GM18870 (cell line): ENCODE measurements around the gene CDH16.
"Not testable (repeated sequence)": the region's sequence is repeated elsewhere in the genome, so short reads cannot be mapped to it uniquely, and the experiment has no call there.

Source experiments
- ATAC-seq: cut with Tn5 transposase; IDR thresholded peaks from one replicate; pipeline ENCODE4 v1.9.1; 2021; ENCODE audit warnings: moderate library complexity; ENCODE audit not compliant: unreplicated experiment

Gene CDH16, protein sequence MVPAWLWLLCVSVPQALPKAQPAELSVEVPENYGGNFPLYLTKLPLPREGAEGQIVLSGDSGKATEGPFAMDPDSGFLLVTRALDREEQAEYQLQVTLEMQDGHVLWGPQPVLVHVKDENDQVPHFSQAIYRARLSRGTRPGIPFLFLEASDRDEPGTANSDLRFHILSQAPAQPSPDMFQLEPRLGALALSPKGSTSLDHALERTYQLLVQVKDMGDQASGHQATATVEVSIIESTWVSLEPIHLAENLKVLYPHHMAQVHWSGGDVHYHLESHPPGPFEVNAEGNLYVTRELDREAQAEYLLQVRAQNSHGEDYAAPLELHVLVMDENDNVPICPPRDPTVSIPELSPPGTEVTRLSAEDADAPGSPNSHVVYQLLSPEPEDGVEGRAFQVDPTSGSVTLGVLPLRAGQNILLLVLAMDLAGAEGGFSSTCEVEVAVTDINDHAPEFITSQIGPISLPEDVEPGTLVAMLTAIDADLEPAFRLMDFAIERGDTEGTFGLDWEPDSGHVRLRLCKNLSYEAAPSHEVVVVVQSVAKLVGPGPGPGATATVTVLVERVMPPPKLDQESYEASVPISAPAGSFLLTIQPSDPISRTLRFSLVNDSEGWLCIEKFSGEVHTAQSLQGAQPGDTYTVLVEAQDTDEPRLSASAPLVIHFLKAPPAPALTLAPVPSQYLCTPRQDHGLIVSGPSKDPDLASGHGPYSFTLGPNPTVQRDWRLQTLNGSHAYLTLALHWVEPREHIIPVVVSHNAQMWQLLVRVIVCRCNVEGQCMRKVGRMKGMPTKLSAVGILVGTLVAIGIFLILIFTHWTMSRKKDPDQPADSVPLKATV

DNA sequence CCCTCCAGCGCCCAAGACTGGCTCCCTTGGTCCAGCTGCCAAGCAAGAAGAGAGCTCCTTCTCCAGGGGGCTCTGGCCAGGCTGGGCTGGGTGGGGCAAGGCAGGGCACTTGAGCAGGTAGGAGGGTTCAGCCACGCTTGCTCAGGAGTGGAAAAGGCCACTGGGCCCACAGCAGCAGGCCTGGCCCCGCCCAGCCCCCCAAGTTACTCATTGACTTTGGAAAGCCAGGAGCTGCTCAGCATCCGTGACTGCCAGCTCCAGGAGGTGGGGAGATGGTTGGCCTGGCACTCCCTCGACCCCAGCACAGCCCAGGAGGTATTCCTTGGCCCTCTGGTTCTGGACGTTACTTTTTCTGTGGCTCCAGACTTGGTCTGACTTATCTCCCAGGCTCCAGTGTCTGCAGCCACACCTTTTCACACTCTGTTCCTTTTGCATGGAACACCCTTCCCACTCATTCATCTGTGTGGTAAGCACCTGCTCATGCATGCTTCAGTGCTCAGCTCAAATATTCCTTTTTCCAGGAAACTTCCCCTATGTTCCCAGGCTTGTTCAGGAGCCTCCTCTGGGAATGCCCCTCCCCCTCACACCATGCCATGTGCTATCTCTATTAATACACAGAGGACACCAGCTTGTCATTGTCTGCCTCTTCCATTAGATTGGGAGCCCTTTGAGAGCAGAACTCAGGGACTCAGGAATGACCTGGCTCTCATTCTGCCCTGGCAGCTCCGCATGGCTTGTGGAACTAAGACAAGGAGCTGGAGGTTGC is at the start of gene CDH16:
Gene CDH16, minus strand, starts transcription at position 83 of the 766 bp plus-strand sequence. CDS start 820 bp downstream, outside the sequence.
- ATAC-seq = no peak

DNA sequence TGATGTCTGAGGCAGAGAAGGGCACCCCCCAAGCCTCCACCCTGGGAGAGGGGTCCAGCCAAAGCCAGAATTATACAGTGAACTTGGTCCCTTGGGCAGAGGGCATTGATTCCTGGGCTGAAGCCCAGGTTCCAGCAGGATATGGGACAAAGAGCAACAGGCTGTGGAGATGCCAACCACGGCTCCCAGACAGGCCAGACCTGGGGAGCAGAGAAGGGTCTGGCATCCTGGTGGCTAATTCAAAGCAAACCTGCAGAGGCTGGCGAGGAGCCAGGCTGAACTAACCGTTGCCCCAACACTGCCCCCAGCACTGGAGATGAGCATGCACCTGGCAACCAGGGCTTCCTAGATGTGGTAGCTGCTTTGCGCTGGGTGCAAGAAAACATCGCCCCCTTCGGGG is 45.4 kb upstream of the CDH16 start:
- no peak for ATAC-seq

DNA sequence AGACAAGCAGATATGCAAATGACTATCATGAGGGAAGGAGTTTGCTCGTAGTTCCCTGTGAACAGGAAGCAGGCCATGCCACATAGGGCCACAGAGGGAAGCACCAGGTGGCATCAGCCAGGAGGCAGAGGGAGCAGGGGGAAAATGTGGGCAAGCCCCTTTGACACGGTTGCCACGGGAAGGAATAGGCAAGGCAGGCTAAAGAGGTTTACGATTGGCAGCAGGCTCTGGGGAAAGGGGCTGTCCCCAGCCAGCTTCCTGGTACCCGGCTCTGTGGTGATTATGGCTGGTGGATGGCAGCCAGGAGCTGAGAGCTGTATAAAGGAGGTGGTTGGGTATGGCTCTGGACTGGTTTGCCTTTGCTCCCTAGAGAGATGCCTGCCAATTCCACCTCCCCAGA is 43.2 kb upstream of the CDH16 start:
- no peak for ATAC-seq

DNA sequence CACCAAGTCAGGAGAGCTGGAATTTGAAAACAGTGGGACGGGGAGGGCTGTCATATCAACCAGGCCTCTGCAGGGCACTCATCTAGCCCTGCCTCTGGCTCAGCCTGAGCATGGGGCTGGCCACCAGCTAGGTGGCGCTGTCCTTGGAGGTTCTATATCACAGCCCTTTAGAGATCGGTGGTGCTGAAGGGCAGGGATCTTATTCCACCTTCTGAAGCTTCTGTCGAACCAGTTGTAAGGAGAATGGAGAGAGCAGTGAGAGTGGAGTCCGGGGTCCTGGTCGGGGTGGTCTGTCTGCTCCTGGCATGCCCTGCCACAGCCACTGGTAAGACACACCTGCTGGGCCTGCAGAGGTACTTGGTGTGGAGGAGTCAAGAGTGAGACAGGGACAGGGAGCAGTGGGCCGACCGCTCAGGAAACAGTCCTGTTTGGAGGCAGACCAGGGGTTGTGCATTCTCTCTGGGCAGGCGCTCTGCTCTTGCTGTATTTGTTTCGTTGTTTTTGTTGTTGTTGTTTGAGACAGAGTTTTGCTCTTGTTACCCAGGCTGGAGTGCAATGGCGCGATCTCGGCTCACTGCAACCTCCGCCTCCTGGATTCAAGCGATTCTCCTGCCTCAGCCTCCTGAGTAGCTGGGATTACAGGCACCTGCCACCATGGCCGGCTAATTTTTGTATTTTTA is 42.5 kb upstream of the CDH16 start, which contains the start of gene CES3:
Gene CES3, plus strand, starts transcription at position 202 of the 680 bp plus-strand sequence. Its CDS starts 42 bp downstream, at position 244.
- peak; percentile 60 for ATAC-seq

DNA sequence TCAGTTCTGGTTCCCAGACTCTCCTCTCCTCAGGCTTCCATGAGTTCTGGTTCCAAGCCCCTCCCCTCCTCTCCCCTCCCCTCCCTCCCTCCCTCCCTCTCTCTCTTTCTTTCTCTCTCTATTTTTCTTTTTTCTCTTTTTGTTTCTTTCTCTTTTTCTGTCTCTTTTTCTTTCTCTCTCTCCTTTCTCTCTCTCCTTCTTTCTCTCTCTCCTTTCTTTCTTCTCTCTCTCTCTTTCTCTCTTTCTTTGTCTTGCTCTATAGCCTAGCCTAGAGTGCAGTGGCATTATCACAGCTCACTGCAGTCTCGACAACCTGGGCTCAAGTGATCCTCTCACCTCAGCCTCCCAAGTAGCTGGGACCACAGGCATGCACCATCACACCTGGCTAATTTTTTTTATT is 41.6 kb upstream of the CDH16 start:
- ATAC-seq = no peak

DNA sequence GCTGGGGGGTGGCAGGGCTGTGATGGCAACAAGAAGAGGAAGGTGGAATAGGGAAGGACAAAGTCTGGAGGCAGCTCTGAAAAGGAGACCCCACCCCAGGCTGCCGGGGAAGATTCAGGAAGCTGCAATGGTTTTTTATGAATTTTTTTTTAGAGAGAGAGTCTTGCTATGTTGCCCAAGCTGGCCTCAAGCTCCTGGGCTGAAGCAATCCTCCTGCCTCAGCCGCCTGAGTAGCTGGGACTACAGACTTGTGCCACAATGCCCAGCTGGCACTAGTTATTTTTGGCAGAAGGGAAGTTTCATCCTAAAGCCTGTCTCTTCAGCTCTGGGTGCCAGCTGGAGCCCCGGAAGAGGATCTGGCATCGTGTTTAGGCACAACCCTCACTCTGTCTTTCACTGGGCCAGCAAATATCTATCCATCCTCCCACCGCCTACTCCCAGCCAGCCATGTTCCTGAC is 41.0 kb upstream of the CDH16 start:
- no peak for ATAC-seq

DNA sequence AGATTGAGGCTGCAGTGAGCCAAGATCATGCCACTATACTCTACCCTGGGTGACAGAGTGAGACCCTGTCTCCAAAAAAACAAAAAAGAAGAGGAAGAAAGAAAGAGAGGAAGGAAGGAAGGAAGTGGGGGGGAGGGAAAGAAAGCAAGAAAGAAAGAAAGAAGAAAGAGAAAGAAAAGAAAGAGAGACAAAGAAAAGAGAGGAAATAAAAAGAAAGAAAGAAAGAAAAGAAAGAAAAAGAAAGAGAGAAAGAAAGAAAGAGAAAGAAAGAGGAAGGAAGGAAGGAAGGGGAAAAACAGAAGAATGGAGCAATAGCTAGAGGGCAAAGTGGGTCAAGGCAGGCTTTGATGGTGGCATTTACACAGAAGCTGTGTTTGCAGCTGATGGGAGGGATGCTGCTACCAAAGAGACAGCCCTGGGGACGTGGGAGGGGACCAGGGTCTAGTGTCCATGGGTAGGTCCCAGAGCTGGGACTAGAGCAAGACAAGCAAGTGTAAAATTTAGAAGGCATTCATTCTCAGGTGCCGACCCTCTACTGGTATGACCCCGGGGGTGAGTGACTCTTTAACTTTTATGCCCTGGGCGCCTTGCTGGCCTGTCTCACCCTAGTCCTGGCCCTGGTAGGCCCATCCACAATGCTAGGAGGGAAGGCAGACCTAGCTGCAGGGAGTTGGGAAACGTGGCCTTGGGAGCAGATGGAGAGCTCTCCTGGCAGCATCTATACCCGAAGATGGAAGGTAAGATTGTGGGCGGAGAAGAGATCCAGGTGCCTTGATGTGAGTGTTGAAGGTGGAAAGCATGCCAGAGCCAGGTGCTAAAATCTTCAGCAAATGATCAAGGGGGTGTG is 40.4 kb upstream of the CDH16 start:
- ATAC-seq = no peak

DNA sequence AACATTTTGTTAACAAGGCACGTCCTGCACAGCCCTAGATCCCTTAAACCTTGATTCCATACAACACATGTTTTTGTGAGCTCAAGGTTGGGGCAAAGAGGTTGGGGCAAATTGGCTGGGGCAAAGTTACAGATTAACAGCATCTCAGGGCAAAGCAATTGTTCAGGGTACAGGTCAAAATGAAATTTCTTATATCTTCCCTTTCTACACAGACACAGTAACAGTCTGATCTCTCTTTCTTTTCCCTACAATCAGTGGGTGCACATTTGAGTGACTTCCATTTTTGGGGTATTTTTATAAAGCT is 37.4 kb upstream of the CDH16 start:
- ATAC-seq = not testable (repeated sequence)

DNA sequence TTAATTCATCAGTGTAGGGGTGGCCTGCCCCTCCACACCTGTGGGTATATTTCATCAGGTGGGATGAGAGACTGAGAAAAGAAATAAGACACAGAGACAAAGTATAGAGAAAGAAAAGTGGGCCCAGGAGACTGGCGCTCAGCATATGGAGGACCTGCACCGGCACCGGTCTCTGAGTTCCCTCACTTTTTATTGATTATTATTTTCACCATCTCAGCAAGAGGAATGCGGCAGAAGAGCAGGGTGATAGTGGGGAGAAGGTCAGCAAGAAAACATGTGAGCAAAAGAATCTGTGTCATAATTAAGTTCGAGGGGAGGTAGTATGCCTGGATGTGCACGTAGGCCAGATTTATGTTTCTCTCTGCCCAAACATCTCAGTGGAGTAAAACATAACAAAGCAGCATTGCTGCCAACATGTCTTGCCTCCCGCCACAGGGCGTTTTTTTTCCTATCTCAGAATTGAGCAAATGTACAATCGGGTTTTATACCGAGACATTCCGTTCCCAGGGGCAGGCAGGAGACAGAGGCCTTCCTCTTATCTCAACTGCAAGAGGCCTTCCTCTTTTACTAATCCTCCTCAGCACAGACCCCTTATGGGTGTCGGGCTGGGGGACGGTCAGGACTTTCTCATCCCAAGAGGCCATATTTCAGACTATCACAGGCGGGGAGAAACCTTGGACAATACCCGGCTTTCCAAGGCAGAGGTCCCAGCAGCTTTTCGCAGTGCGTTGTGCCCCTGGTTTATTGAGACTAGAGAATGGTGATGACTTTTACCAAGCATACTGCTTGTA is 36.9 kb upstream of the CDH16 start:
- ATAC-seq = not testable (repeated sequence)

DNA sequence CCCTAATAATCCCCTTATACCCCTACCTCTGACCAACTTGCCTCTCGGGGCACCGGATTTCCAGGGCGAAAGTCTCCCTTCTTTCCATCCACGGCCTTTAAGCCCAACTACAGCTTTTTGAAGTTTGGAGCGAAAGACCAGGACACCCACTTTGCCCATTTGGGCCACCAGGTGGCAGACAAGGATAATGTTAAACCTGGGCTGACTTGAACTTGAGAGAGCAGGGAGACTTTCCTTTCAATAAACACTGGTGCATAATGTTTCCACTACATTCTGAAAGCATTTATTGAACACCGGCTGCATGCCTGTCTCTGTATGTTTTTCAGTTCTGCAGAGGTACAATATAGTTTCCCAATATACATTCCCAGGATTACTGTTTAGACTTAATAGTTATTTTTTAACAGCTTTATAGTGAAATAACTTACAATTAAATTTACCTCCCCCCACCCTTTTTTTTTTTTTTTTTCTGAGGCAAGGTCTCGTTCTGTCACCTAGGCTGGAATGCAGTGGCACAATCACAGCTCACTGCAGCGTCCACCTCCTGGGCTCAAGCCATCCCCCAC is 35.5 kb upstream of the CDH16 start:
- no peak for ATAC-seq

DNA sequence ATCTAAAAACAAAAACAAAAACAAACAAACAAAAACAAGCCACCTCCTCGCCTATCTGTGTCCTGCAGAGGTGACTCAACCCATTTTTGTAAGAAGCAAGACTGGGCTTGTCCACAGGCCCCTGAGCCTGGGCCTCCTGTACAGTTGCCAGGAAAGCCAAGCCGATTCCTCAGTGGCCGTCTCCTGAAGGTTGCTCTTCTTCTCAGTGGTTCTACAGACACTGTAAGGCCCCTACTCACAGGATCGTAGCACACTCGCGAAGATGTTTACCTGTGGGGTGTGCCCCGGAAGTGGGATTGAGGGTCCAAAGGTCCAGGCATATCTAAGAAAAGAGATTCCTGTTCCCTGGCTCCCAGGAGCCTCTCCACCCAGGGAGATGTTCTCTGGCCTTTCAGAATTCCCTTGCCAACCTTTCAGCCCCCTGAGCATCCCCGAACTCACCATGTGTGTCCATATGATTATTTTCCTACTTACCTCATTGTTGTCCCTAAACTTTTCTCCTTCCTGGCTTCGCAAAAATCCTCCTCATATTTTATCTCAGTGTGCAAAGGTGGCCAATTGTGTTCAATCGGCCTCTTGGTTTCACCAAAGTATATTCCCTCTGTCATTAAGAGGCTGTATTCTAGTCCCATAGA is 34.9 kb upstream of the CDH16 start:
- ATAC-seq = no peak

DNA sequence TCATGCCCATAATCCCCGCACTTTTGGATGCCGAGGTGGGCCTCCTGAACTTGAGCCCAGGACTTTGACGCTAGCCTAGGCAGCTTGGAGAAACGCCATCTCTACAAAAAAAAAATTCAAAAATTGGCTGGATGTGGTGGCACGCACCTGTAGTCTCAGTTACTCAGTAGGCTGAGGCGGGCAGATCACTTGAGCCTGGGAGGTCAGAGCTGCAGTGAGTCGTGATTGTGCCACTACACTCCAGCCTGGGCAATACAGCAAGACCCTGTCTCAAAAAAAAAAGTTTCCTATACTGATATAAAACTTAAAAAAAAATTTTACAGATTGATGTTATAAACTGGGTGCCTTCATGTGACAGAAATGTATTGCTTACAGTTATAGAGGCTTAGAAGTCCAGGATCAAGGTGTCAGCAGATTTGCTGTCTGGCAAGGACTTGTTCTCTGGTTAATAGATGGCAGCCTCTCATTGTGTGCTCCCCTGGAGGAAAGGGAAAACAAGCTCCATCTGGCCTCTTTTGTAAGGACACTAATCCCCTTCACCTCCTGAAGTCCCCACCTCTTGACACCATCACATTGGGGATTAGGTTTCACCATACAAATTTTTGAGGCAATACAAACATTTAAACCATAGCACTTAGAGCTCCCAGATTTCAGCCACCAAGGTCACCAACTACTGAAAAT is 33.9 kb upstream of the CDH16 start:
- ATAC-seq = no peak

DNA sequence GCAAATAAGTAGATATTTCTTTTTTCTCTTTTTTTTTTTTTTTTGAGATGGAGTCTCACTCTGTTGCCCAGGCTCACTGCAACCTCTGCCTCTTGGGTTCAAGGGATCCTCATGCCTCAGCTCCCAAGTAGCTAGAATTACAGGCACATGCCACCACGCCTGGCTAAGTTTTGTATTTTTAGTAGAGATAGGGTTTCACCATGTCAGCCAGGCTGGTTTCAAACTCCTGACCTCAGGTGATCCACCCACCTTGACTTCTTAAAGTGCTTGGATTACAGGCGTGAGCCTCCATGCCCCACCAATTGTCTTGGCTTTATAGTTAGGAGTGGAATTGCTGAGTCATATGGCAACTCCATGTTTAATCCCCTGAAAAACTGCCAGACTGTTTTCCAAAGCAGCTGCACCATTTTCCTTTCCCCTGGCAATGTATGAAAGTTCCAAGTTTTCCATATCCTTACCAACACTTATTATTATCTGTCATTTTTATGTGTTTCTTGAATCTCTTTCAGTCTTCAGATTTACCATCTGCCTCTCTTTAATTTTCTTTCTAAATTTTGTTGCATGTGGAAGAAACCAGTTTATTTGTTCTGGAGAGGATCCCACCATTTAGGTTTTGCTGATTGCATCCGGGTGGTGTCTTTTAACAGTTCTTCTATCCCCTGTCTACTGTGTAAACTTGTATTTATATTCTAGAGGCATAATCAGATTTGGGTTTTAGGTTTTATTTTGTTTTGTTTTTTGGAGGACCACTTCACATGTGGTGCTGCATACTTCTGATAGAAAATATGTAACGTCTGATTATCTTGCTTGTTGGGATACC is 32.5 kb upstream of the CDH16 start:
- ATAC-seq = no peak

DNA sequence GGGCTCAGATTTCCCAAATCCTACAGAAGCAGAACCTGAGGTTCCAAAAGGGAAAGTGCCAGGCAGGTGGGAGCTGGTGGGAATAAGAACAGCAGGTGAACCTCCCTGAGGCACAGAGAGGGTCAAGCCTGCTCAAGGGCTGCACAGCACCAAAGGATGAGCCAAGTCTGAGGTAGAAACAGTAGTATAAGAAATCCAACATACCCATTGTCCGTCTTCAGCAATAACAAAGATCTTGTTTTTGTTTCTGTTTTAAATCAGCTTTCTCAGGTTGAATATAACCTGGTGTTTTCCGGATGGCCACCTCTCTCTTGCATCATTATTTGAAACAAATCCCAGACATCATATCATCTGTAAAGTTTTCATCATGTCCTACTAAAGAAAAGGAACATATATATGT is 31.8 kb upstream of the CDH16 start:
- no peak for ATAC-seq

DNA sequence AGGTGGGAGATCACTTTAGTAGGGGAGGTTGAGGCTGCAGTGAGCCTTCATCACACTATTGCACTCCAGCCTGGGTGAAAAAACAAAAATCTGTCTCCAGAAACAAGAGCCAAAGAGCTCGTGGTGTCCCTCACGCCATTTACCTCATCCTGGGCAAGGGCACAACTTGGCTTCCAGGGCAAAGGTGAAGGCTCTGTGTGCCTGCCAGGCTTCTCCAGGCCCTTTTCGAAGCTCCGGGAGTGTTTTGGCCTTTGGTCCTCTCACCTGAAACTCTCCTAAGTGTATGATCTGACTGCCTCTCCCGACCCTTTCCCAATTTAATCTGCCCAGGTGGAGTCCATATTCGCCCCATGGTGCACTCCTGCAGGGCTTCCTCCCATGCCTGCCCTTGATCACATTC is 30.8 kb upstream of the CDH16 start:
- no peak for ATAC-seq

DNA sequence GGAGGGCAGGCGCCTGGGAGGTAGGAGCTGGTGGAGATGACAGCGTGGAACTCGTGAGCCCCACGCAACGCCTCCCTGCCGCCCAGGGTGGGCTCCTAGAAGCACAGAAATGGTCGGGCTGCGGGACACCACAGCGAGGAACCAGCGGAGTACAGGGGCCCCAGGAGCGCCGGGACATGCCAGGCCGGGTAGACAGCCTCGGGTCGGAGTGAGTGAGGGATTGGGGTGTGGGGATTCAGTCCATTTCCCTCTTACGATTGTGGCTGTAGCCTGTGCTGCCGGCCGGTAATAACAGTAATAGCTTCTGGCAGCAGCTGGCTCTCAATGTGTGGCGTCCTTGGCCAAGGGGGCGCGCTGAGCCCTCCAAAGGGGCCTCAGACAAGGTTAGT is 30.1 kb upstream of the CDH16 start:
- no peak for ATAC-seq
